AG09319 (cell line): Measurements from ENCODE around the gene RPTOR.
"Not testable (repeated sequence)": the region's sequence is repeated elsewhere in the genome, so short reads cannot be mapped to it uniquely, and the experiment has no call there.

Experiments used
- DNase-seq: peaks from one replicate; pipeline ENCODE4 v3.0.0-alpha.2; 2010; ENCODE audit warnings: low read depth; ENCODE audit errors: extremely low read depth
- TF ChIP-seq, protein P1 (sequence below): IDR thresholded peaks from 2 replicates; pipeline ENCODE4 v1.5.1; 2011; ENCODE audit warnings: low read depth, mild to moderate bottlenecking, inconsistent platforms, low read length, moderate library complexity

The RPTOR gene

DNA sequence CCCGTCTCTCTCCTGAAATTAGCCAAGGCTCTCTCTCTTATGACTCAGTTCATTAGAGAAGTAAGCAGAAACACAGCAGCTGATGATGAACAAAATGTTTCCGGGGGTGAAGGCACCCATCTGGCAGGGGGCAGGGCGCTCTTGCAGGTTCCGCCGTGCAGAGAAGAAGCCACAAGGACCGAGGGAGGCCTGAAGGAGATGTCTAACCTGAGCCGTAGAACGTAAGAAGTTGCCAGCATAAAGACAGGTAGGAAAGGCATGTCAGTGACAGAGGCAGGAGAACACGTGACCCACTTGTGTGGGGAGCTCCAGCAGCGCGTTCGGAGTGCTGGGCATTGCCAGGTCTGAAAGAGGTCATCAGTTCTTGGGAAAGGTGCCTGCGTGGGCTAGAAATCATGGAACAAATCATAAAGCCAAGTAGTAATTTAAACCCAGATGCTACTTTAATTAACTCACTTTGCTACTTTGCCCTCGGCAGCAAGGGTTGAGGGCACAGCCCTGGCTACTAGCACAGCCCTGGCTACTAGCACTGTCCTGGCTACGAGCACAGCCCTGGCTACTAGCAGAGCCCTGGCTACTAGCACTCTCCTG, 198.6 kb downstream of the RPTOR start:
- DNase-seq, result no peak
- TF ChIP-seq, protein P1, sequence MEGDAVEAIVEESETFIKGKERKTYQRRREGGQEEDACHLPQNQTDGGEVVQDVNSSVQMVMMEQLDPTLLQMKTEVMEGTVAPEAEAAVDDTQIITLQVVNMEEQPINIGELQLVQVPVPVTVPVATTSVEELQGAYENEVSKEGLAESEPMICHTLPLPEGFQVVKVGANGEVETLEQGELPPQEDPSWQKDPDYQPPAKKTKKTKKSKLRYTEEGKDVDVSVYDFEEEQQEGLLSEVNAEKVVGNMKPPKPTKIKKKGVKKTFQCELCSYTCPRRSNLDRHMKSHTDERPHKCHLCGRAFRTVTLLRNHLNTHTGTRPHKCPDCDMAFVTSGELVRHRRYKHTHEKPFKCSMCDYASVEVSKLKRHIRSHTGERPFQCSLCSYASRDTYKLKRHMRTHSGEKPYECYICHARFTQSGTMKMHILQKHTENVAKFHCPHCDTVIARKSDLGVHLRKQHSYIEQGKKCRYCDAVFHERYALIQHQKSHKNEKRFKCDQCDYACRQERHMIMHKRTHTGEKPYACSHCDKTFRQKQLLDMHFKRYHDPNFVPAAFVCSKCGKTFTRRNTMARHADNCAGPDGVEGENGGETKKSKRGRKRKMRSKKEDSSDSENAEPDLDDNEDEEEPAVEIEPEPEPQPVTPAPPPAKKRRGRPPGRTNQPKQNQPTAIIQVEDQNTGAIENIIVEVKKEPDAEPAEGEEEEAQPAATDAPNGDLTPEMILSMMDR, result no peak

DNA sequence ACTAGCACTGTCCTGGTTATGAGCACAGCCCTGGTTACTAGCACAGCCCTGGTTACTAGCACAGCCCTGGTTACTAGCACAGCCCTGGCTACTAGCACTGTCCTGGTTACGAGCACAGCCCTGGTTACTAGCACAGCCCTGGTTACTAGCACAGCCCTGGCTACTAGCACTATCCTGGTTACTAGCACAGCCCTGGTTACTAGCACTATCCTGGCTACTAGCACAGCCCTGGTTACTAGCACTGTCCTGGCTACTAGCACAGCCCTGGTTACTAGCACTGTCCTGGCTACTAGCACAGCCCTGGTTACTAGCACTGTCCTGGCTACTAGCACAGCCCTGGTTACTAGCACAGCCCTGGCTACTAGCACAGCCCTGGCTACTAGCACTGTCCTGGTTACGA, 199.3 kb downstream of the RPTOR start:
- not testable (repeated sequence) for DNase-seq

DNA sequence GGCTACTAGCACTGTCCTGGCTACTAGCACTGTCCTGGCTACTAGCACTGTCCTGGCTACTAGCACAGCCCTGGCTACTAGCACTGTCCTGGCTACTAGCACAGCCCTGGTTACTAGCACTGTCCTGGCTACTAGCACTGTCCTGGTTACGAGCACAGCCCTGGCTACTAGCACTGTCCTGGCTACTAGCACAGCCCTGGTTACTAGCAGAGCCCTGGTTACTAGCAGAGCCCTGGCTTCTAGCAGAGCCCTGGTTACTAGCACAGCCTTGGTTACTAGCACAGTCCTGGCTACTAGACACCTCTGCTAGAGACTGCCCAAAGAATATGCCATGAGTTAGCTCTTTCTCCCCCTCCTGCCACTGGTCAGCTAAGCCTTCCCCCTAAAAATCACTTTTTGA, 200.1 kb downstream of the RPTOR start:
- DNase-seq, result not testable (repeated sequence)

DNA sequence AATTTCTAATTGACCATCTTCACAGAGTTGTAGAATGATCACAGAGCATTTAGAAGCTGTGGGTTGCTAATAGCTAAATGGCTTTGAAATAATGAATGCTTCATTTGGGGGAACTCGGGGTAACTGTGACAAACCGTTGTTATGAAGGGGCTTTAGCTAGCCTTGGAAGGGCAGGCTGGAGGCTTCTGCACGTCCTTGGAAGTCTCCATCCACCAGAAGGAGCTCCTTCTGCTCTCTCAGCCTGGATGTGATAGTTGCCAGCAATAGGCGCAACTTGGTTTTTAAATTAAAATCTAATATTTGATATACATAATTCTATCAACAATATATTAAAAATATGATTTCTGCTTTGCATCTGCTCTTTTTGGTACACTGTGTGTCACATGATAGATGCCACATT, 200.5 kb downstream of the RPTOR start:
- TF ChIP-seq, protein P1, result no peak
- no peak for DNase-seq

DNA sequence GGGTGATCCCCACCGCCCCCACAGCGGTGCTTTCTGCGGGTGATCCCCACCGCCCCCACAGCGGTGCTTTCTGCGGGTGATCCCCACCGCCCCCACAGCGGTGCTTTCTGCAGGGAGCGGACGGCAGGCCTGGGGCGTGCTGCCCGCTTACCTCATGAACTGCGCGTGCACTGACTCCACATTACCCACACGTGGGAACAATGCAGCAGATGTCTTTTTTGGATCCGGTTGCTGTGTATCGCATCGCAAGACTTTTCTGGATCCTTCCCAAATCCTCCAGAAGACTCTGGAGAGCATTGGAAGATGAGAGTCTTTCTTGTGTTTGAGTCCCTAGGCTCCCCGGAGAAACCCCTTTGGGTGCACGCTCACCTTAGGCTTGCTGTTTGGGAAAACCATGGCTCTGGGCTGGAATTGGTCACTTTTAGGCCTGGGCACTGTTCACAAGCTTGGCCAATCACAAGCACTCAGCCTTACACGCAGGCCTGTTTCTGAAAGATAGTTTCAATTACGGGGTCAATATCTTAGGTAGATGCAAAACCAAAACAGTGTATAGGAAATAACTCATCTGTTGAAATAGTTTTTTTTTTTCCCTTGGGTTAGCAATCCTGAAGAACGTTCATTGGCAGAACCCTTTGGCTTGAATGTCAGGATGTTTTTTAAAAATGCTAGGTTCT, 201.8 kb downstream of the RPTOR start:
- TF ChIP-seq, protein P1, result no peak
- DNase-seq, result no peak

DNA sequence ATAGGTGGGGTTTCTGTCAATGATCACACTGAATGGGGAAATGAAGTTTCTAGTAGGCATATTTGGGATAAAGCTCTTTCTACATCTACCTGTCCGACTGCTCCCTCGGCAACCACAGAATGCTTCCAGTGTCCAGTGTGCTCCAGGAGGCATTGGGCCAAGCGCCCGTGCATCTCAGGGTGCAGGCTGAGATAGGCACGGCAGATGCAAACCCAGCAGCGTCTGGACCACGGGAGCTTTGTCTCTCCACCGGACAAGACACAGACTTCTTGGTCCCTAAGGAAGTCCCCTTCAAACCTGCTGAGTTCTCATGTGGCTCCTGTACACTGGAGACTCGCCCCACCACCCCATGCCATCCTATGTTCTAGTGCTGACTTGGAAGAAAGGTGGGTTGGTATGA, 202.8 kb downstream of the RPTOR start:
- no peak for DNase-seq
- TF ChIP-seq, protein P1, result no peak

DNA sequence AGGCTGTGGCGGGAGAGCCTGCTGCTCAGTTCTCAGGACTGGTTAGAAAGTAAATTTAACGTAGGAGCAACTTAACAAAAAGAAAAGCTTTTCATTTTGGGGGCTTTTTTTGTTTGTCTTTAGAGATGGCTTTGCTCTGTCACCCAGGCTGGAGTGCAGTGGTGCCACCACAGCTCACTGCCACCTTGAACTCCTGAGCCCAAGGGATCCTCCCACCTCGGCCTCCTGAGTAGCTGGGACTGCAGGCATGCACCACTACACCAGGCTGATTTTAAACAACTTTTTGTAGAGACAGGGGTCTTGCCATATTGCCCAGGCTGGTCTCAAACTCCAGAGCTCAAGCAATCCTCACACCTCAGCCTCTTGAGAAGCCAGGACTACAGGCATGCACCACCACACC, 205.0 kb downstream of the RPTOR start:
- TF ChIP-seq, protein P1, result no peak
- DNase-seq, result no peak

DNA sequence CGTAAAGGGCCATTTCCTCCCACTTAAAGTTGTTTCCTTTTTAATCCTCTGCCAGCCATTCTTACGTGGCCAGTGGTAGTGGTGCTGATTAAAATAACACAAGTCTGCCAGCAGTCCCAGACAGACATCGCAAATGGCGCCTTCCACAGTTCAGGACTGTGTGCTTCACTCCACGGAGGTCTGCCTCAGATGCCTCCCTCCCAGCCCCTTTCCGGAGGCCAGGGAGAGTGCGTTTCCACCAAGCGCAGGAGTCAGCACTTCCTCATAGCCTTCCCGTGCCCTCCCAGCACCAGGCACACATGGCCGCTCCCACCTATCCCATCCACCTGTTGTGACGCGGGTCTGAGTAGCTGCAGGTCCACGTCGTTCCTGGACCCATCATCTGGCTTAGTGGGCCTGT, 205.6 kb downstream of the RPTOR start:
- TF ChIP-seq, protein P1, result no peak
- no peak for DNase-seq
